Activated T-cell treated with anti-CD3 and anti-CD28 coated beads, Interleukin-2, amount 50 U/mL, for 72 hours (primary cell): ENCODE measurements around the gene REPIN1. TPM values are rescaled to one million over a fixed set of nuclear protein-coding genes. Genes with fewer than 3 reads are reported as not detected.
A peak's percentile ranks its signal among the peaks of the same experiment; 100 is the strongest.

Experiments used
- ATAC-seq, 2 donors: fragments of 150-1000 bp; cut with Tn5 transposase; replicated peaks in 1 of 2; 2 replicates each; pipeline ENCODE4 v1.10.0; 2021; ENCODE audit warnings: moderate library complexity in 2 of 2, mild to moderate bottlenecking in 1 of 2
- DNase-seq, 2 donors: peaks; one replicate each; pipeline ENCODE4 v3.0.0; 2021 to 2022; ENCODE audit warnings: mixed read lengths in 1 of 2
- H3K27ac Mint-ChIP-seq: one replicate; pipeline ENCODE4 v1.8.0; 2022; ENCODE audit warnings: mild to moderate bottlenecking, moderate library complexity, mixed read lengths
- H3K27me3 Mint-ChIP-seq: one replicate; pipeline ENCODE4 v1.8.0; 2022; ENCODE audit warnings: low read depth, mixed read lengths
- H3K36me3 Mint-ChIP-seq, 2 donors: one replicate each; pipeline ENCODE4 v1.8.0; 2022; ENCODE audit warnings: mixed read lengths in 2 of 2, mild to moderate bottlenecking in 1 of 2; ENCODE audit not compliant: insufficient read depth in 2 of 2
- H3K4me1 Mint-ChIP-seq: one replicate; pipeline ENCODE4 v1.8.0; 2022; ENCODE audit warnings: low read depth, mixed read lengths
- H3K4me3 Mint-ChIP-seq, 2 donors: one replicate each; pipeline ENCODE4 v1.8.0; 2022; ENCODE audit warnings: mild to moderate bottlenecking in 2 of 2, mixed read lengths in 2 of 2, moderate library complexity in 2 of 2
- H3K9me3 Mint-ChIP-seq, 2 donors: one replicate each; pipeline ENCODE4 v1.8.0; 2022; ENCODE audit warnings: mixed read lengths in 2 of 2
- total RNA-seq, 2 donors: library from RNA; stranded (reverse); gene quantifications; one replicate each; pipeline ENCODE4 v1.2.3, GENCODE V29; 2022

The REPIN1 gene
- total RNA-seq, 2 donors from 2014 or later = 53.6 to 73.7 TPM

DNA sequence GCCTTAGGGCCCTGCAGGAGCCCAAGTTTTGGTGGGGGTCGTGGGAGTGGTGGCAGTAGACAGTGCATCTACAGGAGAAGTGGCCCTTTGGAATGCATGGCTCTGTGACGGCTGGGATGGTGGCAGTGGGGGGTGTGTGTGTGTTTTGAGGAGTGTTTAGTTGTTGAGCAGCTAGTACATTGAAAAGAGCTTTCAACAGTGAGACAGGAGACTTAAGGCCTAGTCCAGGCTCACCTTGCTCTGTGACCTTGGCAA, 37.6 kb downstream of the REPIN1 start:
- H3K36me3 Mint-ChIP-seq = peaks cover 0 to 5% of the 10 kb centered on the region in 2 donors
- H3K4me3 Mint-ChIP-seq = peak overlapping the region; percentile 93 to 95
- H3K4me1 Mint-ChIP-seq = peaks cover 49% of the 10 kb centered on the region
- DNase-seq (no peak), ATAC-seq (no peak)
- no peaks in the 10 kb centered on the region for H3K27me3 Mint-ChIP-seq
- H3K27ac Mint-ChIP-seq = peak overlapping the region; percentile 90
- no peaks in the 10 kb centered on the region for H3K9me3 Mint-ChIP-seq

DNA sequence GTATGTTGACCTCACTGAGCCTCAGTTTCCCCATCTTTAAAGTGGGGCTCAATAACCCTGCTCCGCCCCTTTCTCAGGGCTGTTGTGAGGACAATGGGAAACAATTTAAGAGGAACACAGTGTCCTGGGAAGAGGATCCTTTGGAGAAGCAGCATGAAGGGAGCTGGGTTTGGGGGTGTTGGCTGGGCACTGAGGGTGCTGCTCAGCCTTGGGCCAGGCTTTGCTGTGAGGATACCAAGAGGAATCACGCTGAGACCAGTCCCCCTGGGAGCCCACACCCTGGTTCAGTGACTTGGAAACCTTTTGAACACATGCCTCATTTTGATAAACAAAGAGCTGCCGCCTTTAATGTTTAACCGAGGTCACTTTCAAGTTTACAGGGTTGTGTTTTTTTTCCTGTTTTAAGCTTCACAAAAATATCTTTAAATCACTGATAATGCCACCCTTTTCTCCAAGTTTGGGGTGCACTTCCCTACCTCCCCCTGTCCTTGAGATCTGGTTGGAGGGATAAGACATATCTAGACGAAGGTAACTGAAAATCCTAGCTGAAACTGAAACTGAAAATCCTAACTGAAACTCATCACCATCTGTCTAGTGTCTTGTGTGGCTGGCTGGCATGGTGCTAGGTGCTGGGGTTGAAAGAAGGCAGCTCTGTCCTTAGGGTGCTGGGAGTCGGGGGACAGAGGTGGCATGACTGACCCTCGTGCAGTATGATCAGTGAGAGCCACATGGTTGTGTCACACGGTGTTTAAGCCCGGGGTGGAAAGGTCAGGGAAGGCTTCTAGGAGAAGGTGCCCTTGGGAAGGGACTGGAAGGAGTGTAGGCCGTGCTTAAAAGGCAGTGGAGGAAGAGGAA, 38.2 kb downstream of the REPIN1 start:
- Mint-ChIP-seq H3K27ac (peak overlapping the region; percentile 90), H3K36me3 (peaks cover 0 to 5% of the 10 kb centered on the region in 2 donors), H3K27me3 (no peaks in the 10 kb centered on the region), H3K9me3 (no peaks in the 10 kb centered on the region), H3K4me3 (peak overlapping the region; percentile 93 to 95), H3K4me1 (peaks cover 44% of the 10 kb centered on the region)
- DNase-seq (peak; percentile 45 to 53), ATAC-seq (peak; percentile 54 to 60)

DNA sequence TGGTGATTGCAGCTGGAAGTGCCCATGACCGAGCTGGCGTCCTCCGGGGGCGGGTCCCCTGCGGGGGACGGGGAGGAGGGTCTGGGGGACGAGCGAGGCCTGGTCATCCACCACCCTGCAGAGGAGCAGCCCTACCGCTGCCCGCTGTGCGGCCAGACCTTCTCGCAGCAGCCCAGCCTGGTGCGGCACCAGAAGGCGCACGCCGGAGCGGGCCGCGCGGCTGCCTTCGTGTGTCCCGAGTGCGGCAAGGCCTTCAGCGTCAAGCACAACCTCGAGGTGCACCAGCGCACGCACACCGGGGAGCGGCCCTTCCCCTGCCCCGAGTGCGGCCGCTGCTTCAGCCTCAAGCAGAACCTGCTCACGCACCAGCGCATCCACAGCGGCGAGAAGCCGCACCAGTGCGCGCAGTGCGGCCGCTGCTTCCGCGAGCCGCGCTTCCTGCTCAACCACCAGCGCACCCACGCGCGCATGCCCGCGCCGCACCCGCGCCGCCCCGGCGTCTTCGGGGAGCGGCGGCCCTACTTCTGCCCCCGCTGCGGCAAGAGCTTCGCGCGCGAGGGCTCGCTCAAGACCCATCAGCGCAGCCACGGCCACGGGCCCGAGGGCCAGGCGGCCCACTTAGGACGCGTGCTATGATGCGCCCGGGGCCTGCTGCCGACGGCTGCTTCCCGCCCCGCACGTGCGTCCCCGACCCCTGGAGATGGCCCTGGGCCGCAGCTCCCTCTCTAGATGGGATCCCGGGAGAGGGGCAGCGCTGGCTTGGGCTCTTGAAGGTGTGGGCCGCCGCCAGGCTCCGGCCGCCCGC, 39.2 kb downstream of the REPIN1 start:
- Mint-ChIP-seq H3K4me1 (peaks cover 42% of the 10 kb centered on the region), H3K27me3 (no peaks in the 10 kb centered on the region), H3K36me3 (peaks cover 0 to 5% of the 10 kb centered on the region in 2 donors), H3K27ac (no peak overlapping the region), H3K4me3 (no peak overlapping the region), H3K9me3 (no peaks in the 10 kb centered on the region)
- DNase-seq (no peak), ATAC-seq (no peak)

DNA sequence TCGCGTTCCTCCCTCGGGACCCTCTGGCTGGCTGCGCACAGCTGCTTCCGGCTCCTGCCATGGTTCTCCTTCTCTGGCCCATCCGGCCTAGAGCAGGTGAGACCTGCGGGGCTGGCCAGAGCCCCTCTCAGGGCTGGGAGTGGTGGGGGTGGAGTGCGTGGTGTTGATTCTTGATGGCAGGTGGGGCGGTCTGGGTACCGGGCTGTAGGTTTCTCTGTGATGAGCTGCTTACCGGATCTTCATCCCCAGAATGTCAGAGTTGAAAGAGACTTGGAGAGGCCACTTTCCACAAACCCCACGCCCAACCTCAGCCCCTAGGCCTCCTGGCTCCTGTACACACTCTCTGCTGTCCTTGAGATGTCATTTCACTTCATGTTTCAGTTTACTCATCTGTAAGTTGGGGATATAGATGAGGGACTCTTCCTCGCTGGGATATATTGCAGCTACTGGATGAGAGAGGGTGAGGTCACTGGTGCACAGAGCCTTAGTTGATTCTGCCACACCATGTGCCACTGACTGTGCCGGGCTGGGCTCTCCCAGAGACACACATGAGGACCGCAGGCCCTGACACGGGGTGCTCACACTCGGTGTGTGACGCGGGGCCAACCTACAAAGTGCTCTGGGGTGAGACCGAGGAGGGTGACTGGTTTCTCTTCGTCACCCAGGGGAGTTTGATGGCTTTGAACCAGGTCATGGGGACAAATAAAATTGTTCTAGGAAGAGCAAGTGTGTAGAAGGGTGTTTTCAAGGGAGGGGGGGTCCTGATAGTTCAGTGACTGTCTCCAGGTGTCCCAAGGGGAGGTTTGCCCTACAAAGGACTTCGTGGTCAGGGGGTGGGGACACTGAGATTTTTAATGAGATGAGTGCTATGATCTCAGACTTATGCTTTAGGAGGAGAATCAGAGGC, 40.0 kb downstream of the REPIN1 start:
- ATAC-seq (no peak), DNase-seq (no peak)
- H3K36me3 Mint-ChIP-seq = peaks cover 0 to 5% of the 10 kb centered on the region in 2 donors
- no peaks in the 10 kb centered on the region for H3K27me3 Mint-ChIP-seq
- peak overlapping the region in 1 of 2 donors; percentile 4 for H3K4me3 Mint-ChIP-seq
- peak overlapping the region; percentile 68 for H3K27ac Mint-ChIP-seq
- no peaks in the 10 kb centered on the region for H3K9me3 Mint-ChIP-seq
- H3K4me1 Mint-ChIP-seq = peaks cover 48% of the 10 kb centered on the region

DNA sequence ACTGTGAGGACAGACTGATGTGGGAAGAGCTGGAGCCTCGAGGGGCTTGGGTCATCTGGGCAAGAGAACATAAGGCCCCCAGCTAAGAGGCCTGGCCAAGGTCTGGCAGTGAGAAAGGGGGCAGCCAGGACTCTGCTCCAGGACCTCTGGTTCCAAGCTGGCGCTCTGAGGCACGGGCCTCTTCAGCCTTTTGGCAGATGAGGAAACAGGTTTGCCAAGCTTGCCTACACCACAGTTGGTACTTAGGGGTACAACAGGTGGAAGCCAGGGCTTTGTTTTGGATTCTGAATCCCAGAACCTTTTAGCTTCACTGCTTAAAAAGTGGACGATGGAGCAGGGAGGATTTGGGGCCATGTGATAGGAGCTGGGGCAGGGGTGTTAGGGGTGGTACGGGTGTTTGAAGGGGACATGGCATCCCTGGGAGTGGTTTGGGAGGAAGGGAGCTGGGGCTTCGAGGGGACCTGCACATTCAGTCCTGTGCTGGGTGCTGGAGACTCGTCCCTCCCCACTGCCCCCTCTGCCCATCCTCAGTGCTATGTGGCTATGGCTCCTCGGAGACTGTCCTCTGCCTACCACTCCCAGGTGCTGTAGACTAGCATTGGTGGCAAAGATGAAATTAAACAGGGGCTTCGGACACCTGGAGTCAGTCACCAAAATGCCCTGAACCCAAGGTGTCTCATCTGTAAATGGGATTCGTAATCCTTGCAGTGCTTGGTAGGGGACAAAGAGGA, 40.8 kb downstream of the REPIN1 start:
- ATAC-seq (no peak), DNase-seq (no peak)
- Mint-ChIP-seq H3K27ac (peak overlapping the region; percentile 38), H3K27me3 (no peaks in the 10 kb centered on the region), H3K9me3 (no peaks in the 10 kb centered on the region), H3K4me3 (no peak overlapping the region), H3K4me1 (peaks cover 47% of the 10 kb centered on the region), H3K36me3 (peaks cover 0 to 5% of the 10 kb centered on the region in 2 donors)

GRCh38 chr7:150410131-150410530, 41.5 kb downstream of the REPIN1 start:
- no peak for ATAC-seq
- Mint-ChIP-seq H3K27ac (no peak overlapping the region), H3K27me3 (no peaks in the 10 kb centered on the region), H3K4me1 (peaks cover 49% of the 10 kb centered on the region), H3K36me3 (peaks cover 0 to 5% of the 10 kb centered on the region in 2 donors), H3K9me3 (no peaks in the 10 kb centered on the region), H3K4me3 (no peak overlapping the region)
- DNase-seq = no peak

DNA sequence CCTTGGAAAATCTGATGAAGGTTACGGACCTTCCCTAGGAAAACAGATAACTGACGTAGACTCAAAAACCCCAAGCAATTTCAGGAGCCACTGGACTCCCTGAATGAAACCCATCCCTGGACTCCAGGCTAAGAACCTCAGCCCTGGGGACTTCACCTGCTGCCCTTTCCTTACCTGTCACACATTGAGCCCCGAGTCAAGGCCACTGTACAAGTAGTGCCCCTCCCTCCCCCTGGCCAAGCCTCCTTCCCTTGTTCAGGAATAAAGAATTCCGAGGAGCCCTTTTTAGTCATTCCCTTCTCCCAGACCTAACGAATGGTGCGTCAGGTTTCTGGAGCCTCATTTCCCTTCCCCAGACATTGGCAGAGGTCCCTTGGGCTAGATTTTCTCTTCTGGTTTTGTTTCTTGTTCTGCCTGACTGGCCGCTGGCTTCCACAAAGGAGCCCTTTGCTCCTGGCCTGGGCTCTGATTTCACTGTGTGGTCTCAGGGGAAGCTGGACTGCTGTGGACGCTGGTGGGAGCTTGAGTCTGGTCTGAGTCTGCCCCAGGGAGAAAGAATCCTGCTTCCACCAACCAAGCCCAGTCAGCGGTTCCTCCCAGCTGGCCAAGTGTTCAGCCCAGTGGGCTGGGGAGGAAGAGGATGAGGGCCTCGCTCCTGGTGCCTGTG, 42.2 kb downstream of the REPIN1 start:
- H3K36me3 Mint-ChIP-seq = peaks cover 0 to 3% of the 10 kb centered on the region in 2 donors
- DNase-seq (no peak), ATAC-seq (no peak)
- H3K4me3 Mint-ChIP-seq = no peak overlapping the region
- H3K27me3 Mint-ChIP-seq = no peaks in the 10 kb centered on the region
- no peaks in the 10 kb centered on the region for H3K9me3 Mint-ChIP-seq
- H3K27ac Mint-ChIP-seq = no peak overlapping the region
- H3K4me1 Mint-ChIP-seq = peaks cover 45% of the 10 kb centered on the region

GRCh38 chr7:150411606-150412005, 43.0 kb downstream of the REPIN1 start:
- Mint-ChIP-seq H3K27me3 (no peaks in the 10 kb centered on the region), H3K4me1 (peaks cover 38% of the 10 kb centered on the region), H3K4me3 (no peak overlapping the region), H3K36me3 (peaks cover 0 to 3% of the 10 kb centered on the region in 2 donors), H3K27ac (no peak overlapping the region), H3K9me3 (no peaks in the 10 kb centered on the region)
- ATAC-seq (no peak), DNase-seq (no peak)

- Mint-ChIP-seq H3K4me3 (no peak overlapping the region), H3K27ac (no peak overlapping the region)
- no peak for ATAC-seq
Observed at GRCh38 chr7:150412016-150412415, 43.4 kb downstream of the REPIN1 start.

GRCh38 chr7:150412518-150413488, 44.2 kb downstream of the REPIN1 start:
- no peaks in the 10 kb centered on the region for H3K36me3 Mint-ChIP-seq
- no peak overlapping the region for H3K27ac Mint-ChIP-seq
- DNase-seq (no peak), ATAC-seq (no peak)
- H3K27me3 Mint-ChIP-seq = no peaks in the 10 kb centered on the region
- H3K4me3 Mint-ChIP-seq = no peak overlapping the region
- no peaks in the 10 kb centered on the region for H3K9me3 Mint-ChIP-seq
- peaks cover 30% of the 10 kb centered on the region for H3K4me1 Mint-ChIP-seq

More at GRCh38 chr7:150412016-150412415, 43.4 kb downstream of the REPIN1 start:
- no peak for DNase-seq
- Mint-ChIP-seq H3K27me3 (no peaks in the 10 kb centered on the region), H3K36me3 (peaks cover 0 to 2% of the 10 kb centered on the region in 2 donors), H3K9me3 (no peaks in the 10 kb centered on the region), H3K4me1 (peaks cover 33% of the 10 kb centered on the region)

DNA sequence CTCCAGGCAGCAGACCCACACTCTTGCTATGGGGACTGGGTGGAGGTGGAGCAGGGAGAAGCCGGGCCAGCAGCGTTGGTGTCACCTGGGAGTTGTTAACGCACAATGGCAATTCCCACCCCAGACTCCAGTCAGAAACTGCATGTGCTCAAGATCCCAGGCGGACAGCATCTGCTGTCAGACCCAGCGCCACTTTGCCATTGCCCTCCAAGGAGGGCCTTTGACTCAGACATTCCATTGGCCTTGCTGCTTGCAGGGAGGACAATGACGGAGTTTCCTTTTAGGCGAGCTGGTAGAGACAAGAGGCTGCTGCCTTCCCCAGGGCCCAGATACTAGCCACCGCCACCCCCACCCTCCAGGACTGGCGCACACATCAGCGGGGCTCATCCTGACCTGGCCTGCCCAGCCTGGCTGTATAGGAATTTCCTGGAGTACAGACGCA, 45.0 kb downstream of the REPIN1 start:
- ATAC-seq (no peak), DNase-seq (no peak)
- no peaks in the 10 kb centered on the region for H3K27me3 Mint-ChIP-seq
- no peaks in the 10 kb centered on the region for H3K36me3 Mint-ChIP-seq
- H3K27ac Mint-ChIP-seq = no peak overlapping the region
- H3K4me1 Mint-ChIP-seq = peaks cover 28% of the 10 kb centered on the region
- H3K9me3 Mint-ChIP-seq = no peaks in the 10 kb centered on the region
- H3K4me3 Mint-ChIP-seq = no peak overlapping the region
